Stimulated activated naive CD4-positive, alpha-beta T cell treated with Interleukin-2 at 50 U/mL for 16 hours (primary cell): ENCODE results near the gene SLC35G2.
"Not testable (repeated sequence)": the region's sequence is repeated elsewhere in the genome, so short reads cannot be mapped to it uniquely, and the experiment has no call there.

ENCODE experiments used
- DNase-seq: peaks from one replicate; lab custom pipeline; 2025; lab: John Stamatoyannopoulos, UW

SLC35G2 gene

DNA sequence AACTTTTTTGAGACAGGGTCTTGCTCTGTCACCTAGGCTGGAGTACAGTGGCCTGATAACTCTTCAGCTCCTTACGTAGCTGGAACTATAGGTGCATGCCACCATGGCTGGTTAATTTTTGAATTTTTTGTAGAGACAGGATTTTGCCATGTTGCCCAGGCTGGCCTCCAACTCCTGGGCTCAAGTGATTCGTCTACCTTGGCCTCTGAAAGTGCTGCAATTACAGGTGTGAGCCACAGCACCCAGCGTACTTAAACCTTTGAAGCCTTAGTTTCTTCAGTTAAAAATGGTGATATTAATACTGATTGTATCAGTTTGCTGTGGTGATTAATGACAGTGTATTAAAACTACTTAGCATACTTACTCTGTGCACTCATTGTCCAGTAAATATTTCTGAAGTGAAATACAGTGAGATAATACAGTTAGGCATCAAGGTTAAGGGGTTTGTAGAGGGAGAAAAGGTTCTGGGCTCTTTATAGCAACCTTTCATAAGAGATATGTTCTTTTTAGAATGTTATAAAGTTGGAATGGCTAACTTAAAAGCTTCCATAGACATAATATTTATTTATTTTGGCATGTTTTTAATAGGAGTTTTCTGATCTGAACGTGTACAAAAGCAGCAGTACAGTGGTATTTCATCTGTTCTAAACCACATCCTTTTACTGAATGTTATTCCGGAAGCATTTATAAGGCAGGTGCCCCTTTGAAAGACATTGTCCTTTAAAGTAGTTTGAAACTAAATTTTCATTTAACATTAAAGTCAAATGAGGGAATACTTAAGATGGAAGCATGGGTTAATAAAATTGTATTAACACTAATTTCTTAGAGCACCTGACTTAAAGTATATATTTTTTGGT is 66.7 kb downstream of the SLC35G2 start:
- DNase-seq: no peak

DNA sequence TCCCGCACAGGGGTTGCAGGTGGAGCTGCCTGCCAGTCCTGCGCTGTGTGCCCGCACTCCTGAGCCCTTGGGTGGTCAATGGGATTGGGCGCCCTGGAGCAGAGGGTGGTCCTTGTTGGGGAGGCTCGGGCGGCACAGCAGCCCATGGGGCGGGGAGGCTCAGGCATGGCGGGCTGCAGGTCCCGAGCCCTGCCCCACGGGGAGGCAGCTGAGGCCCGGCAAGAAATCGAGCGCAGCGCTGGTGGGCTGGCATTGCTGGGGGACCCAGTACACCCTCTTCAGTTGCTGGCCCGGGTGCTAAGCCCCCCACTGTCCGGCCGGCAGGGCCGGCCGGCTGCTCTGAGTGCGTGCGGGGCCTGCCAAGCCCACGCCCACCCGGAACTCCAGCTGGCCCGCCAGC is 71.0 kb downstream of the SLC35G2 start:
- DNase-seq: no peak

DNA sequence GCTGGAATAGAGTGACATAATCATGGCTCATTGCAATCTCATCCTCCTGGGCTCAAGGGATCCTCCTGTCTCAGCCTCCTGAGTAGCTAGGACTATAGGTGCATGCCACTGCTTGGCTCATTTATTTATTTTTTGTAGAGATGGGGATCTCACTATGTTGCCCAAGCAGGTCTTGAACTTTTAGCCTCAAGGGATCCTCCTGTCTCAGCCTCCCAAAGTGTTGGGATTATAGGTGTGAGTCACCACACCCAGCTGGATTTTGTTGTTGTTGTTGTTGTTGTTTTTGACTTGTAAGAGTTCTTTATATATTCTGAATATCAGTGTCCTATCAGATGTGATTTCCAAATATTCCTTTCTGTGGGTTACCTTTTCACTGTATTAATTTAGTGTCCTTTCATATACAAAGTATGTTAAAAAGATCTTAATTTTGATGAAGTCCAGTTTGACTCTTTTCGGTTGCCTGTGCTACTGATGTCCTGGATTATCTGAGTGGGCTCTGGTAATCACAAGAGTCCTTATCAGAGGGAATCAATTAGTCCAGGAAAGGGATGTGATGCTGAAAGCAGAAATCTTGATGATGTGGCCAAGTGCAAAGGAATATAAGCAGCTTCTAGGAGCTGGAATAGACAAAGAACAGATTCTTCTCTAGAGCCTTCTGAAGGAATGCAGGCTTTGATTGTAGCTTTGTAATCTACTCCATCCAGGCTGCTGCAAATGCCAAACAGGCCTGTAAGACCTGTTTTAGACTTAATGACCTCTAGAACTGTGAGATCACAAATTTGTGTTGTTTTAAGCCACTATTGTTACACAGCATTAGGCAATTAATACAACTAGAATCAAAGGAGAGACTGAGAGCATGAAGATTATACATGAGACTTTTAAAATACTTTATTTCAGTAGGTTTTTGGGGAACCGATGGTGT is 73.3 kb downstream of the SLC35G2 start:
- no peak for DNase-seq

DNA sequence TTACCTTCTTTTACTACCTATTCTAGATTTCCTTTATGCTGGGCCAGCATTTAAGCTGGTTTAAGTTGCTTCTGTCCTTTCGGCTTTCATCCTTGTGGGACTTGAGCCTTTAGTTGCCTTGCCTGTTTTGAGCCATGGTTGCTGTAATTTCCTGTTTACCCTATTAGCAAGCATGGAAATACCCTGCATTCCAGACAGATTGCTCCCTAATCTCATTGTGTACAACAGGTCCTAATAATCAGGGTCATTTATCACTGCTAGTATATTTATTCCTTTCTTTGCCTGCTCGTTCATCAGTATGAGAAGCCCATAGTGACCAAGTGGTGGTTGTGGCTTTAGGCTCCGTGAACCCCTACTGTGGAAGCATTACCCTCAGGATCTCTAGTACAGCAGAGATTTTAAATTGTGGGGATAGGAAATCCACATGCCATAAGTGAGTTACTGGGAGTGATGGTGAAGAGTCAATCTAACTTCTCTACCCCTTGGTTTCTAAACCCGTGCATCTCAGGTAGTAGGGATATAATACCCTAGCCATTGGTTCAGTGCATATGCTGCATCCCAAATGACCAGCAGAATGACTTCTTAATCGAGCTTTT is 75.0 kb downstream of the SLC35G2 start:
- no peak for DNase-seq

DNA sequence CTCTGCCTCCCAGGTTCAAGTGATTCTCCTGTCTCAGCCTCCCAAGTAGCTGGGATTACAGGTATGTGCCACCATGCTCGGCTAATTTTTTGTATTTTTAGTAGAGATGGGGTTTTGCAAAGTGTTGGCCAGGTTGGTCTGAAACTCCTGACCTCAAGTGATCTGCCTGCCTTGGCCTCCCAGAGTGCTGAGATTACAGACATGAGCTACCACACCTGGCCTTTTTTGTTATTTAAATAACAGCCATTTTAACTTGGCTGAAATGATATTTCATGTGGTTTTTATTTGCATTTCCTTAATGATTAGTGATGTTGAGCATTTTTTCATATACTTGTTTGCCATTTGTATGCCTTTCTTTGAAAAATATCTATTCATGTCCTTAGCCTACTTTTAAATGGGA is 78.2 kb downstream of the SLC35G2 start:
- DNase-seq: not testable (repeated sequence)

DNA sequence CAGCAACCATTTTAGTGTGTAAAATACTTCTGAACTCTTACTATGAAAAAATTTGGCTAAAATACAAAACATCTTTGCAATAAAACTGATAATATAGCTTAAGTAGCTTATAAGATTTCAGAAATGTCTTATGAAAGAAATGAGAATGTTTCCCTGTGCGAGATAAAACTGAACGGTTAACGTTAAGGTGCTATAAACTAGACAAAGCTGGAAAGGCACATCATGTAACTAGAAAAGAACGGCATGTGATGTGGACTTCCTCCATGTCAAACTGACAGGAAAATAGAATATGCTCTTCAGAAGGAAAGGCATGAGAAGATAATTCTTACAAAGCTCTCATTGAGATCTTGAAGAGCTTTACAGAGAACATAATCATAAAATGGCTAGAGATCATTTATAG is 79.6 kb downstream of the SLC35G2 start:
- no peak for DNase-seq

DNA sequence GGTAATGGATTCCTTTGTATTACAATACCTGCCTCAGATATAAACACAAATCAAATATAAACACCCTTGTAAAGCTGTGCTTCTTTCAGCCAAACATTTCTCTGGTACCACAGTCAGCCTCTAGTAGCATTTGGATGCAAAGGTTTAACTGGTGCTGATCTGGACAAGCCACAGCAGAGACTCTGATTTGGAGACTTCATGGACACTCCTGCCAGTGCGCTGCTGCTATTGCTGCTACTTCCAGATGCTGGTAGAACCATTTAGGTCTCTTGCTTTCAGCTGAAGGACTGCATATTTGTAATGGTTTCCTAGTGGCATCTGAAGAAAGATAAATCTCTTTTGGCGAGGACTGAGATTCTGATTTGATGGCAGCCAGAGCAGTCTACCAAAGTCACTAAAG is 80.0 kb downstream of the SLC35G2 start:
- no peak for DNase-seq

DNA sequence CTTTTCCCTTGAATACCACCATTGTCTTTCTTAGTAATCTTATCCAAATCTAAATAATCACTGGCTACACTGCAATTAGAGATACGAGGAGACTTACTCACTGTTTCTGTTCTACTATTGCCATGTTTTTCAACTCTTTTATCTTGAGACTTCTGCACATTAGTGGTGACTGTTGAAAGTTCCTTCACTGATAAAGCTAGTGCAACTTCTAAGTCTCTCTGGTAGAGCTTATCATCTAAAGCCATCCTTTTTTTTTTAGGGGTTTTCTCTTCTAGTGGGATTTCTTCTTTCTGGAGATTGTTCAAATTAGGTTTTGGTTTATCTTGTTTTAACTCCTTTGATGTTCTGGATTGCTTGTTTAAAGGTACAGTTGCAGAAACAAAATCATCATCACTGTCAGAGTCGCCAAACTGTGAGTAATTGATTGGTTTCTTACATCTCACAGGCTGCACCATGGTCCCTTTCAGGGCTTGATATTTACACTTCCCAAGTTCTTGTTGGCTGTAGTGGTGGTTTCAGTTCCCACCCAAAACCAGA is 80.8 kb downstream of the SLC35G2 start:
- DNase-seq: no peak

DNA sequence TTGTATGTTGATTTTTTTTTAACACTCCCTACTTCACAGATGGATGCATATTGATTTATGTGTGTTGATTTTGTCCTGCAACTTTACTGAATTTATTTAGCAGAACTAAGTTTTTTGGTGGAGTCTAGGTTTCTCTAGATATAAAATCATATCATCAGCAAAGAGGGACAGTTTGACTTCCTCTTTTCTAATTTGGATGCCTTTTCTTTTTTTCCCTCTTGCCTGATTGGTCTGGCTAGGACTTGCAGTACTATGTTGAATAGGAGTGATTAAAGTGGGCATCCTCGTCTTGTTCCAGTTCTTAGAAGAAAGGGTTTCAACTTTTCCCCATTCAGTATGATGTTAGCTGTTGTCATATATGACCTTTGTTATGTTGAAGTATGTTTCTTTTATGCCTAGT is 81.8 kb downstream of the SLC35G2 start:
- DNase-seq: not testable (repeated sequence)

DNA sequence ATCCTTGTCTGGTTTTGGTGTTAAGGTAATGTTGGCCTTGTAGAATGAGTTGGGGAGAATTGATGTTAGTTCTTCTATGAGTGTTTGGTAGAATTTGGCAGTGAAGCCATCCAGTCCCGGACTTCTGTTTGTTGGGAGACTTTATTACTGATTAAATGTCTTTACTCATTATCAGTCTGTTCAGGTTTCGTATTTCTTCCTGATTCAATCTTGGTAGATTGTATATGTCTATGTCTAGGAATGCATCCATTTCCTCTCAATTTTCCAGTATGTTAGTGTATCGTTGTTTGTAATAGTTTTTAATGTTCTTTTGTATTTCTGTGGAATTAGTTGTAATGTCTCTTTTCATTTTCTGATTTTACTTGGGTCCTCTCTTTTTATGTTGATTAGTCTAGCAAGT is 82.5 kb downstream of the SLC35G2 start:
- no peak for DNase-seq

DNA sequence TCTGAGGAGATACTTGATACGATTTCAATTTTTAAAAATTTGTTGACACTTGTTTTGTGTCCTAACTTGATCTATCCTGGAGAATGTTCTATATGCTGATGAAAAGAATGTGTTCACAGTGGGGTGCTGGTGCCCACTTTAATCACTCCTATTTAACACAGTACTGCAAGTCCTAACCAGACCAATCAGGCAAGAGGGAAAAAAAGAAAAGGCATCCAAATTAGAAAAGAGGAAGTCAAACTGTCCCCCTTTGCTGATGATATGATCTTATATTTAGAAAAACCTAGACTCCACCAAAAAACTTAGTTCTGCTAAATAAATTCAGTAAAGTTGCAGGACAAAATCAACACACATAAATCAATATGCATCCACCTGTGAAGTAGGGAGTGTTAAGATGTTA is 83.6 kb downstream of the SLC35G2 start:
- not testable (repeated sequence) for DNase-seq

DNA sequence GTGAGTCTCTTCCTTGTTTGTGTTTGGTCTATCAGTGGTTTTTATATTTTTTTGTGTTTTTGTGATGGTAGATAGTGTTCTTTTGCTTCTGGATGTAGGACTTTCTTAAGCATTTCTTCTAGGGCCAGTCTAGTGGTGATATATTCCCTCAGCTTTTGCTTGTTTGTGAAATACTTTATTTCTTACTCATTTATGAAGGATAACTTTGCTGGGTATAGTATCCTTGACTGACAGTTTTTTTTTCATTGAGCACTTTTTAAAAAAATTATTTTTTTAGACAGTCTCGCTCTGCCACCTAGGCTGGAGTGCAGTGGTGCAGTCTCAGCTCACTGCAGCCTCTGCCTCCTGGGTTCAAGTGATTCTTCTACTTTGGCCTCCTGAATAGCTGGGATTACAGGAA is 85.0 kb downstream of the SLC35G2 start:
- DNase-seq: no peak

DNA sequence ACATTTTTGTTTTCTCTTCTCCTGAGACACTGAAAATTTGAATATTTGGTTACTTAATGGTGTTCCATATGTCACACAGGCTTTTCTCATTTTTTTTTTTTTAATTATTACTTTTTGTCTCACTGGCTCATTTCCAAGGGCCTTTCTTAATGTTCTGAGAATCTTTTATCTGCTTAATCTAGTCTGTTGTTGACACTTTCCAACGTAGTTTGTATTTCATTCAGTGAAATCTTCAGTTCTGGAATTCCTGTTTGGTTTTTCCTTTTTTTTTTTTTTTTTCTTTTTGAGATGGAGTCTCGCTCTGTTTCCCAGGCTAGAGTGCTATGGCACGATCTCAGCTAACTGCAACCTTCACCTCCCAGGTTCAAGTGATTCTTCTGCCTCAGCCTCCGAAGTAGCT is 85.8 kb downstream of the SLC35G2 start:
- no peak for DNase-seq
